ENCODE results near the gene ELF1.
"Not testable (repeated sequence)": the region's sequence is repeated elsewhere in the genome, so short reads cannot be mapped to it uniquely, and the experiment has no call there.

ELF1 gene

DNA sequence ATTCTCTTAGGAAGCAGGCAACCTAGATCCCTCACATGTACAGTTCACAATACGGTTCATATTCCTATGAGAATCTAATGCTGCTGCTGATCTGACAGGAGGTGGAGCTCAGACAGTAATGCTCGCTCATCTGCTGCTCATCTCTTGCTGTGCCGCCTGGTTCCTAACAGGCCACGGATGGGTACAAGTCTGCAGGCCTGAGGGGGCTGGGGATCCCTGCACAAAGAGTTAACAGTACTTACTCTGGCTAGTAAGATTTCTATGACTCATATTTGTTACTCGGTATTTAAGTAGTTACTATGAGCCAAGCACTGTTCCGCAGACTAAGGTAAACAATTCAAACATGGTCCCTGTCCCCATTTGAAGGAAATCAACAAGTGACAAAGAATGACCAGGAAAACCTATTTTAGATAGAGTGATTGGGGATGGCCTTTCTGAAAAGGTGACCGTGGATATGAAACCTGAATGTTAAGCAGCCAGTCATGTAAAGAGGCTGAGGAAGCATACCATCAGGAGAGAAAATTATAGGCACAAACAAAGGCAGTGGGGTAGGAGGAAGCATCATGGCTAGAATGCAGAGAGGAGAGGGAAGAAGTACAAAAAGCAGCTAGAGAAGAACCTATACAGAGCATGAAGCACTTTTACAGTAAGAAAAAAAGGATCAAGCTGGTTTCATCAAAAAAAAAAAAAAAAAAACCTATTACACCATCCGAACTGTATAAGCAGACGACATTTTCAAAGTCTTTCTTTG lies 21.6 kb upstream of the ELF1 start:
- no peak for DNase-seq

DNA sequence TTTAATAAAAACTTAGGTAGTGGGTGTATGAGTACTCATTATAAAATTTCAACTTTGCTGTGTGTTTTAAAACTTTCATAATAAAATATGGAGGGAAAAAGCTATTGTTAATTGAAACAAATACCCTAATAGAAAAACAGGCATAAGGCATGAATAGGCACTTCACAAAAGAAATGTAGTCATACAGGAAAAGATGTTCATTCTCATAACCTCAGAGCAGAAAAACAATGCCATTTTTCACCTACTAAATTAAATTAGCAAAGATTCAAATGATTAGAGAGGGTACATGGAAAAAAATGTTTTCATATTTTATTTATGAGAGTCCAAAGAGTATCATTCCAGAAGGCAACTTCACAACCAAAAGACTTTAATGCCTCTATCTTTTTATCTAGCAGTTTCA lies 20.6 kb upstream of the ELF1 start:
- DNase-seq: no peak

DNA sequence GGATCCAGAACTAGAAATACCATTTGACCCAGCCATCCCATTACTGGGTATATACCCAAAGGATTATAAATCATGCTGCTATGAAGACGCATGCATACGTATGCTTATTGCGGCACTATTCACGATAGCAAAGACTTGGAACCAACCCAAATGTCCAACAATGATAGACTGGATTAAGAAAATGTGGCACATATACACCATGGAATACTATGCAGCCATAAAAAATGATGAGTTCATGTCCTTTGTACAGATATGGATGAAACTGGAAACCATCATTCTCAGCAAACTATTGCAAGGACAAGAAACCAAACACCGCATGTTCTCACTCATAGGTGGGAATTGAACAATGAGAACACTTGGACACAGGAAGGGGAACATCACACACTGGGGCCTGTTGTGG lies 17.4 kb upstream of the ELF1 start:
- DNase-seq: not testable (repeated sequence)

DNA sequence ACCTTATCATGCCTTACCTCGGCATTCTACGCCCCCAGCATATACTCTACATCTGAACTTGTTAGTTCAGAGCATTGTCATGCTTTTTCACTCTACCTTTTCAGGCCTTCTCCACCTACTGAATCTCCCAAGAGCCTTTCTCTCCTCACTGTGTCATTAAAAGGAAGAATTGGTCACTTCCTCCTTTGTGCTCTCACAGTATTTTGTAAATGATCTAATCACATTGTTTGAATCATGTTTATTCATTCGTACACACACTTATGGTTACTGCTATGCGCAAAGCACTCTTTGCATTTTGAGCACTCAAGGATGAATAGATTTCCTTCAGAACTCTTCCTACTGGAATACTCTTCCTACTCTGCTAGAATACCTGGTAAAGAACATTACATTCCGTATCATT lies 15.8 kb upstream of the ELF1 start:
- no peak for DNase-seq

DNA sequence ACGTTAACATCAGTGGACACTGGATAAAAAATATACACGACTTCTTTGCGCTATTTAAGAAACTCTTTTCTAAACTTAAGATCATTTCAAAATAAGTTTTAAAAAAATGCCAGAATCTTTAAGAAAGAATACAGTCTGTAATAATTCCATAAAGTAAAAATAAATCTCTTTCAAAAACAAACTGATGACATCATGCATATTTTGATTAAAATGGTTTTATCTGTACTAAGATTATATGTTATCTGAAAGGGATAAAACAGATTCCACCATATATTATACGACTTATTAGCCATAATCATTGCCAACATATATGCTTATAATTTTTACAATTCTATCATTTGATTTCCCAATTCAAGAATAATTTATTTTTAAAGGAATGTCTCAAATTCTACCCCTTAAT lies 15.3 kb upstream of the ELF1 start:
- DNase-seq: no peak

DNA sequence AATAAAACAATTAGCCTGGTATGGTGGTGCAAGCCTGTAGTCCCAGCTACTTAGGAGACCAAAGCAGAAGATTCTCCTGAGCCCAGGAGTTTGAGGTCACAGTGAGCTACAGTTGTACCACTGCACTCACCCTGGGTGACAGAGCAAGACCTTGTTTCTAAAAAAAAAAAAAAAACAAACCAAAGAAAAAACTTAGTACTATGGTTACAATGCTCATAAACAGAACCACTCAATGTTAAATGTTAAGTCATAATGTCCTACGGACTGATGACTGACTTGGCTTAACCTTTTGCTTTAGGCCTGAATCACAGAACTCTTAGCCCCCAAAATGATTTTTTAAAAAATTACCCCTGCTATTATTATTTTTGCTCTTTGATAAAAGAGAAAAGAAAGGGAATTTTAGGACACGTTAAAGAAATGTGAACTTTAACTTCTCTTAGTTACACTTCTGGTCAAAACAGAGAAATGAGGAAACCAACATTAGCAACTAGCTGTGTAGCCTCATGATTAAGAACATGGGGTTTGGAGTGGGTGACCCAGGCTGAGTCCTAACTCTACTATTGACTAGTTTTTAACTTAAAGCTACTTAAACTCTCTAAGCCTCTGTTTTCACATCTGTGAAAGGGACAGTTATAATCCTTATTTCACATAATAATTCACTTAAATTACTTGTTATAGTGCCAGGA lies 13.7 kb upstream of the ELF1 start:
- DNase-seq: no peak

DNA sequence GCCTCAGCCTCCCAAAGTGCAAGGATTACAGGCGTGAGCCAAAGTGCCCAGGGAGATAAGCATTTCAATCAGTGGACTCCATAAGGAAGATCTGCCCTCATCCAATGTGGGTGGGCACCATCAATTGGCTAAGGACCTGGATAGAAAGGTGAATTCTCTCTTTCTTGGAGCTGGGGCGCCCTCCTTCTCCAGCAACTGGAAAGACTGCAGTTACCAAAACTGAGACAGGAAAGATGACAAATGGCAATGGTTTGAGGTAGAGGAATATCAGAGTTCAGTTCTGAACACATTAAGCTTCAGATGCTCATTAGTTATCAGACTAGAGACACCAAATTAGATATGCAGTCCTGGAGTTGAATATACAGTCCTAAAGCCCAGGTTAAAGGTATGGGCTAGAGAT lies 10.5 kb upstream of the ELF1 start:
- DNase-seq: no peak

DNA sequence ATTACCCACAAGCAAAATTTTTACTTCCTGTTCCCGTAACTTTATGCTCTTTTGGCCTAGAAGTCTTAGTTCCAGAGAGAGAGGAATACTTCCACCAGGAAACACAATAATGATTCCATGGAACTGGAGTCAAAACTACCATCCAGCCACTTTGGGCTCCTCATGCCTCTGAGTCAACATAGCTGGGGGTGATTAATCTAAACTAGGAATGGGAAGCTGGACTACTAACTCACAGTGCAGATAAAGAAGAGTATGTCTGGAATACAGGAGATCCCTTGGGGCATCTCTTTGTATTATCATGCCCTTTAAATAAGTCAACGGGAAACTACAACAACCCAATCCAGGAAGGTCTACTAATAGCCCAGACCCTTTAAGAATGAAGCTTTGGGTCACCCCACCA lies 8.9 kb upstream of the ELF1 start:
- no peak for DNase-seq

DNA sequence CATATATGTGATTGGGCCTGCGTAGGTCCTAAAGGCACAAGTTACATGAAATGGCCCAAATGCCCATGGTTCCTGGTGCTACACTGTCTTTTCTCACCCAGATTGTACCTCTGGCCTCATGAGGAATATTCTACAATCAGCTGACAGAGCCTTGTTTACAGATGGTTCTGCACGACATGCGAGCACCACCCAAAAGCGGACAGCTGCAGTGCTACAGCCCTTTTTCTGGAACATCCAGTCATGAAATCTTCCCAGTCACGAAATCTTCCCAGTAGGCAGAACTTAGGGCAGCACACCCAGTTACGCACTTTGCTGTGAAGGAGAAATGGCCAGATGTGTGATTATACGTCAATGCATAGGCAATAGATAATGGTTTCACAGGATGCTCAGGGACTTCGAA lies 7.7 kb upstream of the ELF1 start:
- no peak for DNase-seq

DNA sequence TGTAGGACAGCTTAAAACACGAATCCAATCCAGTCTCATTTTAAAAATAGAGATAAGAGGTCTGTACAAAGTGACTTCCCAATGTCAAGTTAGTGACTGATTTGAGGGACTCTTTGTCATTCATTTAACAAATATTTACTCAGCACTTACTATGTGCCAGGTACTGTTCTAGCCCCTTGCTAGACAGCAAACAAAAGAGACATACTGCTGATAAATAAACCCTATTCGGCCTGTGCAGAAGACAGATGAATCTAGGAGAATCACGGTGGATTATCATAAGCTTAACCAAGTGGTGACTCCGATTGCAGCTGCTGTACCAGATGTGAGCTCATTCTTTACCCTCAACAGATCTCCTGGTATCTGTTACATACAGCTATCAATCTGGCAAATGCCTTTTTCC lies 6.4 kb upstream of the ELF1 start:
- no peak for DNase-seq

DNA sequence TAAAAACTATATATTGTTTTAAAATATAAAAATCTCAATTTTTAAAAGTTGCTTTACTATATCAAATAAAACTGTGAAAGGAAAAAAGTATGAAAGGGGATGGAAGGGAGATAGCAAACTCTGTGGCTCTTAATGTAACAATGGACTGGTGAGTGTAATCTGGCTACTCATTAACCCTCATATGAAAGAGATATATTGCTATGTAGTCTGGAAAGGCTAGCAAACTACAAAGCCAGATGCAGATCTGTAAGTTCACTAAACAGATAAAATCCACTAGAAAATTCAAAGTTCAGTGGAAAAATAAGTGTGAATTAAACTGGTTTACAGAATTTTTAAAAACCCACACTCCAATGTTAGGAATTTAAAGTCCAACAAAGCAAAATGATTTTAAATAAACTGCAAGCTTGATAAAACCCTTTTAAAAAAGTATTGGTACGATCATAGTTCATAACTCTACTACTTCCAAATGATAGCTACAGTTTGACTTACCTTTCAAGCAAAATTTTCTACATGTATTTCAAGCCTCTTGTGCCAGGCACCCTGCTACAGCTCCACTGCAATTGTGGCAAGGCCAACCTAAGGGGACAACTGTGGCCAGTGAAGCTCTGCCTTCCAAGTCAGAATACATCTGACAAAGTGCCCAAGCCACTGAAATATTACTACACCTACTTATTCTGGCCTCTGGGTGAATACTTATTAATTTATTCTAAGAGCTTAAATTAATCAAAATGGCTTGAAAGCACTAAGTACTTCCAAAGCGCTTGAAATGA lies 647 bp upstream of the ELF1 start:
- no peak for DNase-seq

DNA sequence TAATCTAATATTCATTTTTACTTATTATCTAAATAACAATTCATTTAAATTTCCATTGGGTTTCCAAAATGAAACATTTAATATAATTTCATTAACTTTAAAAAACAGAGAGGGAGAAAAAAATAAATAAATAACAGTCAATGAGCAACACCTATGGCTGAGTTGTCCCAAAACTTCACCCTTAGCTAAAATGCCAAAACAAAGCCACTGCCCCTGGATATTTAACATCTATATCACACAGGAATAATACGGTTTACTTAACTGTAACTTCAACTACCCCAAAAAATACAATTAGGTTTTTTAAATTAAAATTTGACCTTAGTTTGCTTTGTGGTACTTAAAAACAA lies 541 bp downstream of the ELF1 start:
- DNase-seq: no peak

DNA sequence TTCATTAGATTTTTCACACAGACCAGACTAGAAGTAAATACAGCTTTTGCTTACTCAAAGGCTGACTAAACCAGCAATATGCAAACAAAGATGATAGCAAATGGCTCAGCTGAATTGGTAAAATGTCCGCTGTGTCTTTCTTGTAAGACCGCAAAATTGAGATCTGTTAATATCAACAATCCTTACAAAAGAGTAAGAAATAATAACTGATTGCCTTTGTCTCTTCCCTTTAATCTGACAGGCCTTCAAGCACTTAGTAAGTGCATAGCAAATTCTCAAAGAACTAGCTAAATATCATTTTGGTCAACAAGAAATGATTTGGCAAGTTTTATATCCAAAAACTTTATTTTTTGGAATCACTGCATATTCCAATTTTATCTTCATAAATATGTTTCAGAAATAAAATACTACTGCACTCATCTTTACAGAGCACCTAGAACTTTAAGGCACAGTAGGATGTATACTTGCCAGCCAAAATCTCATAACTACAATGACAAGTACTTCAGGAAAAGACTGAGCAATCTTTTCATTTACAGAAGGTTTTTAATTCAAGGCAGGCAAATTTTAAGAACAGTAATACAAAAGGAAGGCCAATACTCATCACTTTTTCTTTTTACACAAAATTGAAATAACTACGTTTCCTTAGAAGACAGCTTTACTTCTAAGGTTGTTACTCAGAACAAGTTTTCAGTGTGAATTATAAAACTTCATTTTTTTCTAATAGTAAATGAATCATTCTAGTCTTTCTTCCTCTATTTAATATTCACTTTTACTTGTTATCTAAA lies 1.1 kb downstream of the ELF1 start:
- DNase-seq: no peak

DNA sequence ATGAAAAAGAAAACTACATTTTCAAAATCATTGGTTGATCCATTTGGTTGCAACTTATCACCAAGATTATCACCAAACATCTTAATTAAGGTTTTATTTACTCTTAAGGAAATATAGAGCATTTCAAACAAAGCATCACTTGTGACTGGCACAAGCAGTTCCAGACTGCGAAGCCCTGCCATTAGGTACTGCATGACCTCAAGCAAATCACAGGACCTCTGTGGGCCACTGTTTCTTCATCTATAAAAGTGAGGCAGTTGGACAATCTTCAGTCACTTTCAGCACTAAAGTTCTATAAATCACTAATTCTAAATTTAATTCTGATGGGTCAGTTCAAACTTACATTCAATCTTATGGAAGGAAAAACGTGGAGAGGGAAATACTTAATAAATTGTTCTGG lies 2.0 kb downstream of the ELF1 start:
- DNase-seq: no peak

DNA sequence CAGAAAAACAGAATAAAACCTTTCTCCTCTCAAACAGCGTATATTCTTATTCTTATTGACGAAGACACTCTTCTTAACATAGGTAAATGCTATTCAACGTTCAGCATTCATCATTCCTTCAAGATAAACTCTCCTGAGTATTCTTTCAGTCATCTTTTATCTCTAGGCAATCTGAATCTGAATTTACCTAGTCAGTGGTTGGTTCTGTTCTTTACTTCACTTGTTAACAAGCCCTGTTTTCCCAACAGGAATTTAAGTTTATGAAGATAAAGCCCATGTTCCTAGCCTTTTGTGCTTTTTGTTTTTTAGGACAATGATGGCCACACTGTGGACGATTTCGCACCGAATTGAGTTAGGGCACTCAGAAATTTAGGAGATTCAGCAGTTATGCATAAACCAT lies 3.2 kb downstream of the ELF1 start:
- no peak for DNase-seq

DNA sequence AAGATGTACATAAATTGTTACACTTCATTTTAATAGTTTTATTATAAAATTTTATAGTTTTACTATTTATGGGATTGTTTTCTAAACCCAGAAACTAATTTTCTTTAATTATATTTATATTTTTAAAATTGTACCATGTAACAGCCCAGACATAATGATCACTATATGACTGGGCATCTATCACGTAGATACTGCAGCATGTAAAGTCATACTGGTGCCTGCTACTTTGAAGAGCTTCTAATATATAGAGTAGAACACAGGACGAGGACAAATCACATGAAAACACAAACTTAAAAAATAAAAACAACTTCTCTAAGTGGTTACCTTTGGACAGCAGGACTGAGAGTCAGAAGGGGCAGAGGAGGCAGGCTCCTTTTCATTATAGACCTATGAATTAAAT lies 5.3 kb downstream of the ELF1 start:
- no peak for DNase-seq

DNA sequence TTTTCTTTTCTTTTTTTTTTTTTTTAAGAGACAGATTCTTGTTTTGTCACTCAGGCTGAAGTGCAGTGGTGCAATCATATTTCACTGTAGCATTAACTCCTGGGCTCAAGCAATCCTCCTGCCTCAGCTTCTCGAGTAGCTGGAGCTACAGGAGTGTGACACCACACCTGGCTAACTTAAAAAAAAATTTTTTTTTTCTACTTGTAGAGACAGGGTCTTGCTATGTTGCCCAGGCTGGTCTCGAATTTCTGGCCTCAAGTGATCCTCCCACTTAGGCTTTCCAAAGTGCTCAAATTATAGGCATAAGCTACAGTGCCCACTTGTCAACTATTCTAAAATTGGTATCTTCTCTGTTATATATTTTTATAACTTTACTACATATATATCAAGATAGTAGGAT lies 6.6 kb downstream of the ELF1 start:
- no peak for DNase-seq

DNA sequence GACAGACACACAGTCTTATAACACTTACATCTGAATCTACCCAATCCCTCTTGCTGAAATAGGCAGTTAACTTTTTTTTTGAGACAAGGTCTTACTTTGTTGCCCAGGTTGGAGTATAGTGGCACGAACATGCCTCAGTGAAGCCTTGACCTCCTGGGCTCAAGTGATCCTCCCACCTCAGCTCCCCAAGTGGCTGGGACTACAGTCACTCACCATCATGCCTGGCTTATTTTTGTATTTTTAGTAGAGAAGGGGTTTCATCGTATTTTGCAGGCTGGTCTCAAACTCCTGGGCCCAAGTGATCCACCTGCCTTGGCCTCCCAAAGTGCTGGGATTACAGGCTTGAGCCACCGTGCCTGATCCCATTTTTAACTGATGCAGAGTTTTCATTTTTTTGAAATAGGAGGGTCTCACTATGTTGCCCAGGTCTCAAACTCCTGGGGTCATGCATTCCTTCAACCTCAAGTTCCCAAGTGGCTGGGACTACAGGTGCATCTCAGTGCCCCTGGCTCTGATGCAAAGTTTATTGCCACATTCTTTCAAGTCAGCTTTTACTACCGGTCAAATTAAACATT lies 7.6 kb downstream of the ELF1 start:
- DNase-seq: no peak

DNA sequence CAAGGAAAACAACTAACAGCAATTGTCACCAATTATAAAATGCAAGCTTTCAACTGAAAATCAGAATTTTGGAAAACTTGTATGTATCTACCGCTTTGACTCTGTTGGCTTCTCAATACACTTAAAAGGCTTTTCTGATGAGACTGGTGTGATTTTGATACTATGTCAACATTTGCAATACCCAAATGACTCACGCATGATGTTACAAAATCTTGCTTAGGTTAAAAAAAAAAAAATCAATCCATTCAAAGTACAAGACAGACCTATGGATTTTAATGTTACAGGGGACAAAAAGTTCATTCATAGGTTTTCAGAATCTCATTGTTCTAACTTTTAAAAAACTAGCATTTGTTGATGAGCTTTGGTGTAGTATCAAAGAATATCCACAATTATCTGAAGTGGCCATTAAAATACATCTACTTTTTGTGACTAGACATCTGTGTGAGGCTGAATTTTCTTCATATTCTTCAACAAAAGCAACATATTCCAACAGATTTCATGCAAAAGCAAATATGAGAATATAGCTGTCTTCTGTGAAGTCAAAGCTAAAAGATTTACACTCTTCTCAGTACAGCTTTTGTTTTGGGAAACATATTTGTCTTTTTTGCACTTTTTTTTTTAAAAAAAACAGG lies 10.7 kb downstream of the ELF1 start:
- no peak for DNase-seq

DNA sequence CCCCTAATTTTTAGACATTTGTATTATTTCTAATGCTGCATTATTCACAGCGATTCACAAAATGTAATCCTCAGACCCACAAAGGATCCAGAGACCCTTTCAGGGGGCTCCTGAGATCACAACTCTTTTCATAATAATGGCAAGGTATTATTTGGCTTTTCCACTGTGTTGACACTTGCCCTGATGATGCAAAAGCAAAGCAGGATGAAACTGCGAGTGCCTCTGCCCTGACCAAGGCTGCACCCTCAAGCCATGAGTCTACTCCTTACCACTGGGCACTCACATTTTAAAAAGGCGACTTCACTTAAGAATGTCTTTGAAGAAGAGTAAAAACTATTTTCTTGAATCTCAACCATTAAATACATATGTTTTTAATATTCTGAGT lies 11.4 kb downstream of the ELF1 start:
- DNase-seq: no peak

DNA sequence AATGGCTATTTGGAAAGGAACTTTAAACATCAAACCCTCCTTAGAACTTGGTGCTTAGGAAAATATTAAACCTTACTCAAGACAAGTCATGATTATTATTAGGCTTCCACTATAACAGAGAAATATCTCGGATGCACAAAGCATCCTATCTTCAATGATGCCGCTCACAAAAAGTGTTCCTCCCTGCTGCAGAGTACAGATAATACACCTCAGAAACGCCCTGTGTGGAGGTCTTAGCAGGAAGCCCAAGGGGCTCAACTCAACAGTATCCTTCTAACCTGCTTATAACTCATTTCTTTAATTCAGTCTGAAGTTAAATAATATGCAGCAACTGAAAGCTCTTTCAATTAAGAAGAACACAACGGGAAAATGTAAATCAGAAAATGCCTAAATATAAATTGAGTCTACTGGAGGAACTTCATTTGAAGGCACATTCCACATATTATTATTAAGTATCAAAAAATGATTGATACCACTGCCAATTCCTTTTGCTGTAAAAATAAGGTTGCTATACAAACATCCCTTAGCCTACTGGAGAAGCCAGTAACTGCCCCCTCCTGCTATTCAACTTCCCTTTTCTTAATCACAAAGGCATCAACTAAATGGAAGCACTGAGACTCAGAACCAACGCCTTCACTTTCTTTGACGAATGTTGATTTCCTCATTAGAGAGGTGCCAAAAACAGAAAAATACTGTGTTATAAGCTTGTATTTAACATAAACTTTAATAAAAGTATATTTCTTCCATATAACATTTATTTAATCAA lies 12.0 kb downstream of the ELF1 start:
- no peak for DNase-seq

DNA sequence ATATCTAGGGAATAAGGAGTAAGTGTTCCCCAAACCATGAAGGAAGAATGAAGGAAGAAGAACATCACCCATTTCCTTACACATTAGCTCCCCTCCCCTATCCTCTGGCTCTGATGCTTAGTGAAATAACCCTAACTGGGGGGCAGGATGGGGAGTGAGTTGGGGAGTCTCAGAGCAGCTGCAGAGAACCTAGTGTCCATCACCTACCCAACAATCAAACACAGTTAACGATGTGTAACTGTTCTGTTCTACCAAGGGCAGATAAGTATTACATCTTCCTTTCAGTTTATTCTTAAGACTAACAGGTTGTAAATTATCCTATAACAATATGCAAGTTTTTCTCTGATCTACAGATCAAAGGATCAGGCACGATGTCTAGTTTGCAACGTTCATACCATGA lies 12.8 kb downstream of the ELF1 start:
- DNase-seq: no peak

All from NCI-H2171 (cell line).